Activated T-helper 1 cell treated with anti-CD3 and anti-CD28 coated beads, Interleukin-2, amount 50 U/mL, for 16 hours (primary cell): Measurements from ENCODE around the gene RASAL1.
"Not testable (repeated sequence)": the region's sequence is repeated elsewhere in the genome, so short reads cannot be mapped to it uniquely, and the experiment has no call there.

ENCODE experiments used
- DNase-seq, 2 donors: peaks; one replicate each; pipeline ENCODE4 v3.0.0-alpha.2; 2020; ENCODE audit warnings: low read depth in 1 of 2, low spot score in 1 of 2

The RASAL1 gene

GRCh38 chr12:113118142-113118541 lies 17.4 kb downstream of the RASAL1 start:
- no peak for DNase-seq

- not testable (repeated sequence) for DNase-seq
These were observed 17.9 kb downstream of the RASAL1 start for GRCh38 chr12:113117684-113118083.

GRCh38 chr12:113116875-113117274 lies 18.7 kb downstream of the RASAL1 start:
- DNase-seq, result no peak

GRCh38 chr12:113115455-113116126 lies 20.0 kb downstream of the RASAL1 start:
- no peak for DNase-seq

- DNase-seq, result no peak
These were observed 20.9 kb downstream of the RASAL1 start for GRCh38 chr12:113114447-113115178.

GRCh38 chr12:113113397-113113796 lies 22.2 kb downstream of the RASAL1 start:
- DNase-seq, result no peak

GRCh38 chr12:113112043-113112899 lies 23.3 kb downstream of the RASAL1 start:
- no peak for DNase-seq

GRCh38 chr12:113111247-113111646 lies 24.3 kb downstream of the RASAL1 start:
- no peak for DNase-seq

- DNase-seq, result no peak
These were observed 25.5 kb downstream of the RASAL1 start for GRCh38 chr12:113109872-113110599.

GRCh38 chr12:113109360-113109759 lies 26.2 kb downstream of the RASAL1 start:
- DNase-seq, result no peak

- no peak for DNase-seq
These were observed 27.3 kb downstream of the RASAL1 start for GRCh38 chr12:113108308-113108707.

- no peak for DNase-seq
These were observed 29.2 kb downstream of the RASAL1 start for GRCh38 chr12:113106361-113106760.

GRCh38 chr12:113105606-113106271 lies 29.8 kb downstream of the RASAL1 start:
- DNase-seq, result no peak

- DNase-seq, result no peak
These were observed 30.5 kb downstream of the RASAL1 start for GRCh38 chr12:113104953-113105510.

GRCh38 chr12:113103756-113104450 lies 31.7 kb downstream of the RASAL1 start:
- peak; percentile 40 to 46 for DNase-seq

- no peak for DNase-seq
These were observed 32.8 kb downstream of the RASAL1 start for GRCh38 chr12:113102811-113103210.

- no peak for DNase-seq
These were observed 33.8 kb downstream of the RASAL1 start for GRCh38 chr12:113101751-113102150.

- no peak for DNase-seq
These were observed 35.8 kb downstream of the RASAL1 start for GRCh38 chr12:113099764-113100163.

- no peak for DNase-seq
These were observed 36.2 kb downstream of the RASAL1 start for GRCh38 chr12:113099364-113099763.
